IMR-90 (cell line): ENCODE measurements around the gene SLC26A4. TPM values are rescaled to one million over a fixed set of nuclear protein-coding genes. Genes with fewer than 3 reads are reported as not detected.

Experiments used
- ATAC-seq: fragments of 200-7000 bp; cut with Tn5 transposase; 2 replicates; pipeline ENCODE4 v1.9.1; 2020; ENCODE audit warnings: low read depth, mild to moderate bottlenecking, moderate library complexity
- BruUV-seq: library from RNA; stranded (reverse); fragments of 400-500 nt; replicated peaks from 2 replicates; lab custom pipeline; 2021; lab: Mats Ljungman, UMichigan
- CTCF ChIA-PET: fragments of 300-600 bp; formaldehyde crosslinking; extraction: SDS; loops from one replicate; lab custom pipeline; 2021; ENCODE audit warnings: antibody characterized with exemption; lab: Yijun Ruan, JAX
- POLR2A ChIA-PET: fragments of 300-600 bp; sonication (Branson Sonifier 250); formaldehyde crosslinking; loops from one replicate; lab custom pipeline; 2022; ENCODE audit warnings: antibody characterized with exemption; ENCODE audit not compliant: unreplicated experiment; lab: Charles Lee
- DNase-seq: peaks from one replicate; pipeline ENCODE4 v3.0.0; 2013
- H2AFZ ChIP-seq: replicated peaks from 2 replicates; pipeline ENCODE3; 2013; ENCODE audit warnings: low read length, mild to moderate bottlenecking; ENCODE audit not compliant: poor library complexity
- H2AK5ac ChIP-seq: 2 replicates; pipeline ENCODE4 v1.6.1; 2013; ENCODE audit warnings: low read depth, low read length, inconsistent platforms
- H2AK9ac ChIP-seq: replicated peaks from 2 replicates; pipeline ENCODE3; 2013; ENCODE audit warnings: mild to moderate bottlenecking, low read depth, low read length, moderate library complexity; ENCODE audit not compliant: poor library complexity
- H2BK120ac ChIP-seq: 2 replicates; pipeline ENCODE4 v1.6.1; 2013; ENCODE audit warnings: low read depth, low read length, inconsistent platforms
- H2BK15ac ChIP-seq: 3 replicates; pipeline ENCODE4 v1.6.1; 2013; ENCODE audit warnings: low read depth, low read length, inconsistent platforms
- H2BK20ac ChIP-seq: 2 replicates; pipeline ENCODE4 v1.6.1; 2013; ENCODE audit warnings: low read depth, mild to moderate bottlenecking, inconsistent platforms, low read length, moderate library complexity
- H2BK5ac ChIP-seq: 2 replicates; pipeline ENCODE4 v1.6.1; 2013; ENCODE audit warnings: mild to moderate bottlenecking, low read depth, low read length, inconsistent platforms; ENCODE audit not compliant: poor library complexity, severe bottlenecking
- H3K14ac ChIP-seq: replicated peaks from 2 replicates; pipeline ENCODE4 v1.6.1; 2013; ENCODE audit warnings: low read depth, low read length, inconsistent platforms
- H3K18ac ChIP-seq: 2 replicates; pipeline ENCODE4 v1.6.1; 2013; ENCODE audit warnings: low read depth, low read length, control low read depth
- H3K23ac ChIP-seq: 2 replicates; pipeline ENCODE4 v1.6.1; 2013; ENCODE audit warnings: low read depth, low read length, inconsistent platforms
- H3K27ac ChIP-seq: 2 replicates; pipeline ENCODE4 v1.5.1; 2013; ENCODE audit warnings: mild to moderate bottlenecking, control low read depth, low read length; ENCODE audit not compliant: insufficient read depth
- H3K27me3 ChIP-seq: 2 replicates; pipeline ENCODE4 v1.6.1; 2013; ENCODE audit warnings: low read length; ENCODE audit not compliant: control insufficient read depth, insufficient read depth
- H3K36me3 ChIP-seq: 2 replicates; pipeline ENCODE4 v1.6.1; 2013; ENCODE audit warnings: low read length, mixed read lengths; ENCODE audit not compliant: control insufficient read depth, insufficient read depth
- H3K4ac ChIP-seq: 2 replicates; pipeline ENCODE4 v1.6.1; 2013; ENCODE audit warnings: low read depth, low read length, inconsistent platforms
- H3K4me1 ChIP-seq: 2 replicates; pipeline ENCODE4 v1.6.1; 2013; ENCODE audit warnings: low read length, mixed read lengths; ENCODE audit not compliant: control insufficient read depth, insufficient read depth
- H3K4me2 ChIP-seq: 2 replicates; pipeline ENCODE4 v1.6.1; 2013; ENCODE audit warnings: low read depth, mild to moderate bottlenecking, control low read depth, low read length, moderate library complexity
- H3K4me3 ChIP-seq: 2 replicates; pipeline ENCODE4 v1.5.1; 2013; ENCODE audit warnings: low read depth, mild to moderate bottlenecking, control low read depth, low read length, moderate library complexity; ENCODE audit not compliant: insufficient read depth
- H3K56ac ChIP-seq: 2 replicates; pipeline ENCODE4 v1.6.1; 2013; ENCODE audit warnings: low read length, inconsistent platforms; ENCODE audit not compliant: insufficient read depth; ENCODE audit errors: extremely low read depth
- H3K79me1 ChIP-seq, 2 experiments: 2 replicates each; pipeline ENCODE4 v1.6.1; 2013; ENCODE audit warnings: low read length in 2 of 2, inconsistent platforms in 1 of 2, low read depth in 1 of 2
- H3K9ac ChIP-seq: 2 replicates; pipeline ENCODE4 v1.6.1; 2013; ENCODE audit warnings: low read depth, low read length, control low read depth
- H3K9me1 ChIP-seq: 2 replicates; pipeline ENCODE4 v1.6.1; 2013; ENCODE audit warnings: low read length, inconsistent platforms; ENCODE audit not compliant: insufficient read depth
- H3K9me3 ChIP-seq: 2 replicates; pipeline ENCODE4 v1.6.1; 2013; ENCODE audit warnings: low read length; ENCODE audit not compliant: control insufficient read depth, insufficient read depth
- H4K20me1 ChIP-seq: 2 replicates; pipeline ENCODE4 v1.6.1; 2013; ENCODE audit warnings: low read length, inconsistent platforms; ENCODE audit not compliant: insufficient read depth
- H4K5ac ChIP-seq: 2 replicates; pipeline ENCODE4 v1.6.1; 2013; ENCODE audit warnings: mild to moderate bottlenecking, low read depth, low read length, control low read depth
- H4K8ac ChIP-seq, 2 experiments: 2 replicates each; pipeline ENCODE4 v1.6.1; 2013; ENCODE audit warnings: low read depth in 2 of 2, low read length in 2 of 2, control low read depth in 1 of 2, inconsistent platforms in 1 of 2
- H4K91ac ChIP-seq: 2 replicates; pipeline ENCODE4 v1.6.1; 2013; ENCODE audit warnings: low read depth, low read length, inconsistent platforms; ENCODE audit not compliant: insufficient read depth
- MAZ ChIP-seq: IDR thresholded peaks from 2 replicates; pipeline ENCODE4 v1.6.1; 2012; ENCODE audit warnings: low read depth, mild to moderate bottlenecking, low read length, improper control_type of control experiment, moderate library complexity, borderline replicate concordance
- RCOR1 ChIP-seq: IDR thresholded peaks from 2 replicates; pipeline ENCODE4 v1.6.1; 2012; ENCODE audit warnings: mild to moderate bottlenecking, low read length, improper control_type of control experiment; ENCODE audit not compliant: insufficient replicate concordance
- USF2 ChIP-seq: fragments of 150-350 bp; IDR thresholded peaks from 2 replicates; pipeline ENCODE4 v1.6.1; 2017; ENCODE audit warnings: mild to moderate bottlenecking, antibody characterized with exemption, low read length, low read depth
- WGBS, 2 experiments: methylation state at CpG; one replicate each; pipeline versions ENCODE4 v1.1.5 to v1.1.7; 2013; ENCODE audit warnings: missing lambda C conversion rate in 2 of 2; ENCODE audit not compliant: insufficient read length in 1 of 2; ENCODE audit errors: extremely low coverage in 2 of 2; 5-methylcytosine and 5-hydroxymethylcytosine counted together
- dilution Hi-C: fragments of 300-500 bp; cut with HindIII; formaldehyde crosslinking; loops from one replicate; pipeline ENCODE4 v1.14.3; 2018; ENCODE audit warnings: low sequenced_read_pairs; ENCODE audit not compliant: unreplicated experiment
- in situ Hi-C: fragments of 300-500 bp; cut with MboI; formaldehyde crosslinking; loops from 3 replicates; pipeline ENCODE4 v1.14.3; 2019; ENCODE audit warnings: low sequenced_read_pairs, inconsistent platforms, mixed read lengths
- intact Hi-C: fragments of 100-400 bp; cut with micrococcal nuclease; formaldehyde crosslinking; loops from 2 replicates; pipeline ENCODE4 v1.10.0; 2022
- polyA plus RNA-seq, 3 experiments: library from polyadenylated mRNA; depleted of rRNA; stranded (reverse); fragments of >200 nt; gene quantifications; 2 replicates each; pipeline ENCODE4 v1.2.3, GENCODE V29; 2012; ENCODE audit warnings: low replicate concordance in 1 of 3
- total RNA-seq: library from RNA; depleted of rRNA; stranded (reverse); fragments of >200 nt; gene quantifications from 2 replicates; pipeline ENCODE4 v1.2.3, GENCODE V29; 2012
- TF ChIP-seq, protein P1 (sequence below): conservative IDR thresholded peaks from 2 replicates; pipeline ENCODE4 v1.5.1; 2012; ENCODE audit warnings: mild to moderate bottlenecking, low read depth, low read length, improper control_type of control experiment

SLC26A4 gene
- total and polyA plus RNA-seq, 2 of the 4 experiments (the other 2 are of a cell fraction), result 0.09 to 1.1 TPM

DNA sequence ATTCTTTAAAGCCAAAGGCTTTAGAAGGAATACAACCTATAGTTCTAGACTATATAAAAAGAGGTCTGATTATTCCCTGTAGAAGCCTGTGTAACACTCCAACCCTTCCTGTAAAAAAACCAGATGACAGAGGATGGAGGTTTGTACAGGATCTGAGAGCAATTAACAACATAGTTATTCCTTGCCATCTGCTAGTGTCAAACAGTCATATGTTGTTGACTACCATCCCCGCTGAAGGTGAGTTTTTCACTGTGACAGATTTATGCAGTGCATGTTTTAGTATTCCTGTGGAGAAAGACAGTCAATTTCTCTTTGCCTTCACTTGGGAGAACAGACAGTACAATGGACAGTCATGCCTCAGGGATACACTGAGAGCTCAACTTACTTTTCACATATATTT is 19.0 kb upstream of the SLC26A4 start:
- no peak overlapping the region for H3K4me3 ChIP-seq
- intact Hi-C loops (no loop called here), dilution Hi-C loops (no loop called here), in situ Hi-C loops (no loop called here)
- no peak overlapping the region for H2AK9ac ChIP-seq
- H2BK5ac ChIP-seq, result no peak overlapping the region
- H3K18ac ChIP-seq, result no peak overlapping the region
- no TSS peak for BruUV-seq
- H3K79me1 ChIP-seq, result no peaks in the 10 kb centered on the region
- no peak overlapping the region for H2BK120ac ChIP-seq
- DNase-seq (no peak), ATAC-seq (no peak)
- no peak overlapping the region for H3K23ac ChIP-seq
- no peaks in the 10 kb centered on the region for H4K20me1 ChIP-seq
- H3K56ac ChIP-seq, result no peak overlapping the region
- H3K4ac ChIP-seq, result no peak overlapping the region
- ChIA-PET CTCF (no interaction called here), POLR2A (no interaction called here)
- no peak overlapping the region for H2BK15ac ChIP-seq
- 0 out of 2 replicates have a peak, but pooled peaks cover 3% of the 10 kb centered on the region for H3K9me1 ChIP-seq
- no peak overlapping the region for H4K91ac ChIP-seq
- no peaks in the 10 kb centered on the region; the same call in 1 of the 2 replicates for H3K4me1 ChIP-seq
- H3K36me3 ChIP-seq, result no peaks in the 10 kb centered on the region
- no peak overlapping the region for H4K5ac ChIP-seq
- H3K9me3 ChIP-seq, result no peaks in the 10 kb centered on the region
- no peak overlapping the region for H2AFZ ChIP-seq
- no peaks in the 10 kb centered on the region for H3K27me3 ChIP-seq
- no CpG with 5 or more reads among the region's 1 CpG for WGBS, 2 experiments
- TF ChIP-seq USF2, result no peak
- no peak for TF ChIP-seq RCOR1
- no peak for TF ChIP-seq MAZ
- TF ChIP-seq, protein P1, sequence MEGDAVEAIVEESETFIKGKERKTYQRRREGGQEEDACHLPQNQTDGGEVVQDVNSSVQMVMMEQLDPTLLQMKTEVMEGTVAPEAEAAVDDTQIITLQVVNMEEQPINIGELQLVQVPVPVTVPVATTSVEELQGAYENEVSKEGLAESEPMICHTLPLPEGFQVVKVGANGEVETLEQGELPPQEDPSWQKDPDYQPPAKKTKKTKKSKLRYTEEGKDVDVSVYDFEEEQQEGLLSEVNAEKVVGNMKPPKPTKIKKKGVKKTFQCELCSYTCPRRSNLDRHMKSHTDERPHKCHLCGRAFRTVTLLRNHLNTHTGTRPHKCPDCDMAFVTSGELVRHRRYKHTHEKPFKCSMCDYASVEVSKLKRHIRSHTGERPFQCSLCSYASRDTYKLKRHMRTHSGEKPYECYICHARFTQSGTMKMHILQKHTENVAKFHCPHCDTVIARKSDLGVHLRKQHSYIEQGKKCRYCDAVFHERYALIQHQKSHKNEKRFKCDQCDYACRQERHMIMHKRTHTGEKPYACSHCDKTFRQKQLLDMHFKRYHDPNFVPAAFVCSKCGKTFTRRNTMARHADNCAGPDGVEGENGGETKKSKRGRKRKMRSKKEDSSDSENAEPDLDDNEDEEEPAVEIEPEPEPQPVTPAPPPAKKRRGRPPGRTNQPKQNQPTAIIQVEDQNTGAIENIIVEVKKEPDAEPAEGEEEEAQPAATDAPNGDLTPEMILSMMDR, result no peak
- H3K4me2 ChIP-seq, result no peak overlapping the region
- no peak overlapping the region for H3K9ac ChIP-seq
- H2BK20ac ChIP-seq, result no peak overlapping the region
- H4K8ac ChIP-seq, result no peak overlapping the region
- H3K14ac ChIP-seq, result no peak overlapping the region
- no peak overlapping the region for H2AK5ac ChIP-seq
- no peak overlapping the region for H3K27ac ChIP-seq
